ENCODE results near the gene ZNF215. TPM values are rescaled to one million over a fixed set of nuclear protein-coding genes. Genes with fewer than 3 reads are reported as not detected.
"Not testable (repeated sequence)": the region's sequence is repeated elsewhere in the genome, so short reads cannot be mapped to it uniquely, and the experiment has no call there.

ZNF215 gene
- total and polyA plus RNA-seq, 2 donors (not counting 3 experiments of a cell fraction or from before 2014, with no cell fraction given): 1.2 to 2.9 TPM

DNA sequence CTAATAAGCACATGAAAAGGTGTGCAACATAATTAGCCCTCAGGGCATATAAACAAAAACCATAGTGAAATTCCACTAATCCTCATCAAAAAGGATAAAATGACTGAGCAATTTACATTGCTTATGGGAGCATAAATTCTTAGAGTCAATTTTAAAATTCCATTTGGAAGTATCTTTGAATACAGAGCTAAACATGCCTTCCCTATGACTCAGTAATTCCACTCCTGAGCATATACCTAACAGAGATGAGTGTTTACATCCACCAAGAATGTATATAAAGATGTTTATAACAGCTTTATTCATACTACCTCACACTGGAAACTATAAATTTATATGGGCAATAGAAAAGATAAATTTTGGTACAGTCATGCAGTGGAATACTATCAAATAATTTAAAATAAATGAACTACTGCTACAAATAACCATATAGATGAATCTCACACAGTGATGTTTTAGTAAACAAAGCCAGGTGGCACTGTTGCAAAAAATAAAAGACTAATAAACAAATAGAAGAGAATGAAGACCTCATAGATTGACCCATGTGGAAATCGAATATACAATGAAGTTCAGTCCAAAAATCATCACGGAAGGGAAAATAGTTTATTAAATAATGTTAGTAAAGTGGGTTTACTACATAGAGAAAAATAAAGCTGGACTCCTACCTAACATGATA, 25.8 kb upstream of the ZNF215 start:
- intact Hi-C loops (cut with micrococcal nuclease): no loop called here

DNA sequence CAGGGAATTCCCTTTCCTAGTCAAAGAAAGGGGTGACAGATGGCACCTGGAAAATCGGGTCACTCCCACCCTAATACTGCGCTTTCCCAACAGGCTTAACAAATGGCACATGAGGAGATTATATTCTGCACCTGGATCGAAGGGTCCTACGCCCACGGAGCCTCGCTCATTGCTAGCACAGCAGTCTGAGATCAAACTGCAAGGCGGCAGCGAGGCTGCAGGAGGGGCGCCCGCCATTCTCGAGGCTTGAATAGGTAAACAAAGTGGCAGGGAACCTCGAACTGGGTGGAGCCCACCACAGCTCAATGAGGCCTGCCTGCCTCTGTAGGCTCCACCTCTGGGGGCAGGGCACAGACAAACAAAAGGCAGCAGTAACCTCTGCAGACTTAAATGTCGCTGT, 21.4 kb upstream of the ZNF215 start:
- H3K9ac ChIP-seq (replicated peaks; ENCODE audit: extremely low read depth, insufficient read depth, low read length); H3K36me3 ChIP-seq (ENCODE audit: control insufficient read depth in 2 of 2, extremely low read depth in 1 of 2, insufficient read depth in 2 of 2, low read length in 2 of 2); intact Hi-C loops (cut with micrococcal nuclease); H3K4me1 ChIP-seq (ENCODE audit: control insufficient read depth, extremely low read depth, insufficient read depth, low read length); H3K27ac ChIP-seq (ENCODE audit: insufficient read depth, low read depth, low read length); H4K20me1 ChIP-seq (replicated peaks; ENCODE audit: control insufficient read depth, extremely low read depth, insufficient read depth, low read length); H3K4me2 ChIP-seq (ENCODE audit: insufficient read depth, low read length); DNase-seq (ENCODE audit: low read depth, low spot score); H3K27me3 ChIP-seq (ENCODE audit: control insufficient read depth in 2 of 2, insufficient read depth in 2 of 2, low read length in 2 of 2); H3K4me3 ChIP-seq (replicated peaks in 1 of 3; ENCODE audit: insufficient read depth in 1 of 3, low read depth in 1 of 3, low read length in 3 of 3); H3K9me1 ChIP-seq (replicated peaks; ENCODE audit: control insufficient read depth, extremely low read depth, insufficient read depth, low read length); BruUV-seq (replicated peaks); POLR2A ChIA-PET; H3K79me2 ChIP-seq (ENCODE audit: control insufficient read depth, insufficient read depth, low read length); FAIRE-seq; H3K9me3 ChIP-seq (replicated peaks; ENCODE audit: control insufficient read depth, insufficient read depth, low read length); CTCF ChIA-PET; H2AFZ ChIP-seq (ENCODE audit: low read depth, low read length); dilution Hi-C loops (cut with MboI; ENCODE audit: extremely low pct_ligation_motif_present, low sequenced_read_pairs): not testable (repeated sequence)

More for the DNA sequence above, 25.8 kb upstream of the ZNF215 start:
- Histone ChIP-seq H4K20me1 (replicated peaks; ENCODE audit: control insufficient read depth, extremely low read depth, insufficient read depth, low read length) (no peaks in the 10 kb centered on the region), H3K9me1 (replicated peaks; ENCODE audit: control insufficient read depth, extremely low read depth, insufficient read depth, low read length) (no peaks in the 10 kb centered on the region), H3K4me2 (ENCODE audit: insufficient read depth, low read length) (no peak overlapping the region), H3K4me1 (ENCODE audit: control insufficient read depth, extremely low read depth, insufficient read depth, low read length) (no peaks in the 10 kb centered on the region), H3K9me3 (replicated peaks; ENCODE audit: control insufficient read depth, insufficient read depth, low read length) (no peaks in the 10 kb centered on the region), H3K36me3 (ENCODE audit: control insufficient read depth in 2 of 2, extremely low read depth in 1 of 2, insufficient read depth in 2 of 2, low read length in 2 of 2) (no peaks in the 10 kb centered on the region), H2AFZ (ENCODE audit: low read depth, low read length) (no peak overlapping the region), H3K27me3 (ENCODE audit: control insufficient read depth in 2 of 2, insufficient read depth in 2 of 2, low read length in 2 of 2) (no peaks in the 10 kb centered on the region), H3K4me3 (replicated peaks in 1 of 3; ENCODE audit: insufficient read depth in 1 of 3, low read depth in 1 of 3, low read length in 3 of 3) (no peak overlapping the region), H3K9ac (replicated peaks; ENCODE audit: extremely low read depth, insufficient read depth, low read length) (no peak overlapping the region), H3K27ac (ENCODE audit: insufficient read depth, low read depth, low read length) (no peak overlapping the region), H3K79me2 (ENCODE audit: control insufficient read depth, insufficient read depth, low read length) (no peaks in the 10 kb centered on the region)
- no TSS peak for BruUV-seq (replicated peaks)
- CTCF ChIA-PET: interaction anchor here (1.4 to 1.8 kb wide), 2 partner anchors 26 to 378 kb away, joined by 4 to 6 read pairs; partner anchors contain the start of gene ZNF215
- POLR2A ChIA-PET: no interaction called here
- TF ChIP-seq MYC (IDR thresholded peaks at IDR 0.05; ENCODE audit: low read depth, low read length) (no peak), CTCF (IDR thresholded peaks at IDR 0.05; ENCODE audit: extremely low read depth in 1 of 2, insufficient read depth in 1 of 2, low read depth in 1 of 2, low read length in 2 of 2) (no peak), EZH2 (IDR thresholded peaks at IDR 0.05; ENCODE audit: borderline replicate concordance, low read depth, low read length, severe bottlenecking) (no peak), JUN (IDR thresholded peaks at IDR 0.05; ENCODE audit: borderline replicate concordance, insufficient read depth, insufficient read length, low read depth) (no peak), POLR2A (IDR thresholded peaks at IDR 0.05; ENCODE audit: low read depth, low read length) (no peak), FOS (IDR thresholded peaks at IDR 0.05; ENCODE audit: borderline replicate concordance, insufficient read depth, low read length) (no peak), GATA2 (IDR thresholded peaks at IDR 0.05; ENCODE audit: insufficient read depth, insufficient read length, low read depth, low read length) (no peak), POLR2AphosphoS5 (IDR thresholded peaks at IDR 0.05; ENCODE audit: insufficient read depth, low read depth, low read length) (no peak), MAX (IDR thresholded peaks at IDR 0.05; ENCODE audit: insufficient read depth, insufficient read length) (no peak)
- dilution Hi-C loops (cut with MboI; ENCODE audit: extremely low pct_ligation_motif_present, low sequenced_read_pairs): no loop called here
- DNase-seq (ENCODE audit: low read depth, low spot score) (no peak), FAIRE-seq (no peak)
